ENCODE data around the gene LDLRAD4. TPM values are rescaled to one million over a fixed set of nuclear protein-coding genes. Genes with fewer than 3 reads are reported as not detected.
A peak's percentile ranks its signal among the peaks of the same experiment; 100 is the strongest.

LDLRAD4 gene
- total RNA-seq, 2 experiments from 2014 or later = 37.3 to 38.5 TPM

GRCh38 chr18:13362607-13363006, 144.0 kb downstream of the LDLRAD4 start:
- H3K9me3 Mint-ChIP-seq = no peaks in the 10 kb centered on the region

GRCh38 chr18:13363359-13363758, 144.8 kb downstream of the LDLRAD4 start:
- Mint-ChIP-seq H3K4me3 (no peak overlapping the region), H3K9me3 (no peaks in the 10 kb centered on the region), H3K27me3 (no peaks in the 10 kb centered on the region), H3K27ac (no peak overlapping the region), H3K4me1 (ENCODE audit: low read depth) (peaks cover 22% of the 10 kb centered on the region), H3K36me3 (ENCODE audit: low read depth) (no peaks in the 10 kb centered on the region)
- TF ChIP-seq CTCF (IDR thresholded peaks at IDR 0.05) = no peak
- no peak for ATAC-seq
- DNase-seq = no peak
- ChIA-PET POLR2A (interaction anchor here (0.9 to 1.1 kb wide), 2 partner anchors 28 to 94 kb away, joined by 3 to 4 read pairs; no protein-coding TSS in a partner anchor), CTCF (interaction anchor here (3.5 kb wide), 1 partner anchor 10 kb away, joined by 12 read pairs; no protein-coding TSS in a partner anchor)
- intact Hi-C loops (cut with micrococcal nuclease) = no loop called here

More at GRCh38 chr18:13362607-13363006, 144.0 kb downstream of the LDLRAD4 start:
- CTCF ChIA-PET = interaction anchor here (3.5 kb wide), 1 partner anchor 9 kb away, joined by 12 read pairs; no protein-coding TSS in a partner anchor
- intact Hi-C loops (cut with micrococcal nuclease) = no loop called here
- no peak for DNase-seq
- Mint-ChIP-seq H3K4me1 (ENCODE audit: low read depth) (peaks cover 19% of the 10 kb centered on the region), H3K4me3 (no peak overlapping the region), H3K36me3 (ENCODE audit: low read depth) (no peaks in the 10 kb centered on the region), H3K27ac (no peak overlapping the region), H3K27me3 (no peaks in the 10 kb centered on the region)
- no peak for TF ChIP-seq CTCF (IDR thresholded peaks at IDR 0.05)
- POLR2A ChIA-PET = interaction anchor here (0.6 to 0.9 kb wide), 2 partner anchors 28 to 85 kb away, joined by 3 read pairs; no protein-coding TSS in a partner anchor
- no peak for ATAC-seq

GRCh38 chr18:13364721-13365205, 146.2 kb downstream of the LDLRAD4 start:
- Mint-ChIP-seq H3K27ac (no peak overlapping the region), H3K9me3 (no peaks in the 10 kb centered on the region), H3K4me3 (no peak overlapping the region), H3K27me3 (no peaks in the 10 kb centered on the region), H3K36me3 (ENCODE audit: low read depth) (no peaks in the 10 kb centered on the region), H3K4me1 (ENCODE audit: low read depth) (peaks cover 30% of the 10 kb centered on the region)
- DNase-seq (no peak), ATAC-seq (no peak)
- CTCF ChIA-PET = interaction anchor here (0.9 to 3.5 kb wide), 4 partner anchors 10 to 193 kb away, joined by 3 to 12 read pairs (median 3); no protein-coding TSS in a partner anchor
- POLR2A ChIA-PET = interaction anchor here (1.1 kb wide), 1 partner anchor 21 kb away, joined by 3 read pairs; no protein-coding TSS in a partner anchor
- intact Hi-C loops (cut with micrococcal nuclease) = no loop called here
- no peak for TF ChIP-seq CTCF (IDR thresholded peaks at IDR 0.05)

- no peaks in the 10 kb centered on the region for H3K36me3 Mint-ChIP-seq (ENCODE audit: low read depth)
- CTCF ChIA-PET = interaction anchor here (1.2 kb wide), 1 partner anchor 77 kb away, joined by 4 read pairs; no protein-coding TSS in a partner anchor
- H3K4me1 Mint-ChIP-seq (ENCODE audit: low read depth) = peaks cover 41% of the 10 kb centered on the region
- intact Hi-C loops (cut with micrococcal nuclease) = no loop called here
- POLR2A ChIA-PET = interaction anchor here (0.8 kb wide), 1 partner anchor 13 kb away, joined by 3 read pairs; no protein-coding TSS in a partner anchor
- no peak overlapping the region for H3K27ac Mint-ChIP-seq
- H3K27me3 Mint-ChIP-seq = no peaks in the 10 kb centered on the region
- H3K4me3 Mint-ChIP-seq = no peak overlapping the region
- H3K9me3 Mint-ChIP-seq = no peaks in the 10 kb centered on the region
- TF ChIP-seq CTCF (IDR thresholded peaks at IDR 0.05) = no peak
- DNase-seq = no peak
- no peak for ATAC-seq
Measured at GRCh38 chr18:13366131-13366530, 147.6 kb downstream of the LDLRAD4 start.

- Mint-ChIP-seq H3K4me3 (no peak overlapping the region), H3K27ac (no peak overlapping the region), H3K4me1 (ENCODE audit: low read depth) (peaks cover 41% of the 10 kb centered on the region), H3K36me3 (ENCODE audit: low read depth) (no peaks in the 10 kb centered on the region), H3K9me3 (no peaks in the 10 kb centered on the region), H3K27me3 (no peaks in the 10 kb centered on the region)
- ChIA-PET CTCF (interaction anchor here (1.2 kb wide), 1 partner anchor 78 kb away, joined by 4 read pairs; no protein-coding TSS in a partner anchor), POLR2A (interaction anchor here (0.8 kb wide), 1 partner anchor 13 kb away, joined by 3 read pairs; no protein-coding TSS in a partner anchor)
- intact Hi-C loops (cut with micrococcal nuclease) = no loop called here
- ATAC-seq (peak; percentile 56), DNase-seq (peak; percentile 30)
- TF ChIP-seq CTCF (IDR thresholded peaks at IDR 0.05) = no peak
Measured at GRCh38 chr18:13366541-13366940, 148.0 kb downstream of the LDLRAD4 start.
